HL-60 (cell line): ENCODE results near the gene SPATA33.
A peak's percentile ranks its signal among the peaks of the same experiment; 100 is the strongest.
"Not testable (repeated sequence)": the region's sequence is repeated elsewhere in the genome, so short reads cannot be mapped to it uniquely, and the experiment has no call there.

Experiments
- DNase-seq, 2 experiments: peaks; one replicate each; pipeline ENCODE4 v3.0.0-alpha.2; 2010 to 2020; ENCODE audit warnings: low read depth in 1 of 2, low spot score in 1 of 2
- H3K27ac ChIP-seq: fragments of 250-450 bp; sonication (Bioruptor Pico); replicated peaks from 2 replicates; pipeline ENCODE4 v1.5.1; 2020; ENCODE audit warnings: mild to moderate bottlenecking, moderate library complexity
- H3K27me3 ChIP-seq: fragments of 250-450 bp; sonication (Bioruptor Pico); 2 replicates; pipeline ENCODE4 v1.5.1; 2021; ENCODE audit warnings: mild to moderate bottlenecking, moderate library complexity; ENCODE audit not compliant: insufficient read depth, poor library complexity, severe bottlenecking
- H3K4me3 ChIP-seq: replicated peaks from 2 replicates; pipeline ENCODE4 v1.5.1; 2011; ENCODE audit warnings: mild to moderate bottlenecking, control low read depth, low read length; ENCODE audit not compliant: insufficient read depth
- CTCF ChIP-seq: IDR thresholded peaks from one replicate; pipeline ENCODE4 v1.5.1; 2011; ENCODE audit warnings: low read length, control low read depth, inconsistent platforms; ENCODE audit not compliant: insufficient read depth
- GABPA ChIP-seq: IDR thresholded peaks from 2 replicates; pipeline ENCODE4 v1.6.1; 2012; ENCODE audit warnings: low read depth
- POLR2AphosphoS5 ChIP-seq: IDR thresholded peaks from 2 replicates; pipeline ENCODE4 v1.6.1; 2012; ENCODE audit warnings: low read depth
- REST ChIP-seq: IDR thresholded peaks from 2 replicates; pipeline ENCODE4 v1.6.1; 2012; ENCODE audit warnings: low read depth; ENCODE audit not compliant: insufficient replicate concordance
- SPI1 ChIP-seq: IDR thresholded peaks from 2 replicates; pipeline ENCODE4 v1.6.1; 2012; ENCODE audit warnings: low read depth, mild to moderate bottlenecking, borderline replicate concordance

The SPATA33 gene

GRCh38 chr16:89669755-89670154 is 12.1 kb downstream of the SPATA33 start:
- Histone ChIP-seq H3K27me3 (no peaks in the 10 kb centered on the region), H3K4me3 (no peak overlapping the region), H3K27ac (no peak overlapping the region)
- TF ChIP-seq REST (no peak), CTCF (no peak), SPI1 (no peak), GABPA (no peak), POLR2AphosphoS5 (no peak)
- DNase-seq: no peak

GRCh38 chr16:89670496-89671431 is 13.1 kb downstream of the SPATA33 start:
- DNase-seq: peak in 1 of 2 experiments; percentile 32
- no peaks in the 10 kb centered on the region for H3K27me3 ChIP-seq
- H3K4me3 ChIP-seq: no peak overlapping the region
- no peak for TF ChIP-seq REST
- no peak for TF ChIP-seq GABPA
- TF ChIP-seq CTCF: no peak
- H3K27ac ChIP-seq: no peak overlapping the region

- H3K27me3 ChIP-seq, H3K27ac ChIP-seq, DNase-seq, H3K4me3 ChIP-seq: not testable (repeated sequence)
Observed at GRCh38 chr16:89671565-89671964, 13.9 kb downstream of the SPATA33 start.

- no peak for TF ChIP-seq CTCF
- TF ChIP-seq GABPA: no peak
- TF ChIP-seq REST: no peak
- no peak for TF ChIP-seq POLR2AphosphoS5
- no peak for TF ChIP-seq SPI1
- no peaks in the 10 kb centered on the region for H3K27me3 ChIP-seq
- DNase-seq: no peak
- no peak overlapping the region for H3K4me3 ChIP-seq
- H3K27ac ChIP-seq: no peak overlapping the region
Observed at GRCh38 chr16:89672177-89672941, 14.7 kb downstream of the SPATA33 start.
